HG03135 (cell line): ENCODE data around the gene AMBRA1.

Source experiments
- ATAC-seq: cut with Tn5 transposase; IDR thresholded peaks from one replicate; pipeline ENCODE4 v1.9.1; 2021; ENCODE audit warnings: mild to moderate bottlenecking, moderate library complexity; ENCODE audit not compliant: unreplicated experiment

The AMBRA1 gene

DNA sequence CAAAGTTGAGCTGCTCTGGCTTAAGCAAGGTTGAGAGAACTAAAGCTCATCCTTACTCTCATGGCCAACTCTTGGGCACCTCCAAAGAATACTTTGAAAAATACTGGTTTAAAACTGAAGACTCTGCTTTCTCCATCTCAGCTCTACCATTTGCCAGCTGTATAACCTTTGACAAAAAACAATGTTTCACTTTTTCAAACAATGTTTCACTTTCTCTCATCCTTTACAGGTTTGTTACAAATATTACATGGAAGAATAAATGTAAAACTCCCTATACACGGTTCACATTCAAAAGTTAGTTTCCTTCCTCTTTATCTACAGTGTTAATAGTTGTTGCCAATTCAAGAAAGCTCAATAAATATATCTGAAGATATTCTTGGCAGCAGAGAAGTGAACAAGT lies 19.2 kb downstream of the AMBRA1 start:
- ATAC-seq: no peak

DNA sequence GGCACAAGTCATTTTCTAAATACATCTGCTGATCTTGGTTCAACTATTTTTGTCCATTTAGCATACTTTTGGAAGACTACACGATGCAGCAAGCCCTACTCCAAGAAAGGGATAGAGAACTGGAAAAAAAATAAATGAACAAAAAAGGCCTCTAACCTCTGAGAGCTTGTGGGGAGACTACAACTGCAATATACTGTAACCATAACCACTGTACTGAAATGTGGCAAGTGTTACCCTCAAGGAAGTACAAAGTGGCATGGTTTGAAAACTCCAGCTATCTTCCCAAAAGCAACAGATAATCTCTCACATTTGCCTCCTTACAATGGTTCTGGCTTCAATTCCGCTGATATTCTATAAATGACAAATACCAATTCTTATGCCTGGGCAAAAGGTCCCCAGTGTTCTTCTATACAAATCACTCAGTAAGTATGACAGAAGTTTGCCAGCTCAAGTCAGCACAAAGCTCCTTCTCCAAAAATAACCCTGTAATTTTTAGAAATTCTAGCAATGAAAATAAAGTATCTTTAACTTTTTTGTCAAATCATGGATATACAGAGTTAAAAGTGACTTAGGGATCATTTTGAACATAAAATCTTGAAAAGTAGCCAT lies 22.9 kb downstream of the AMBRA1 start:
- ATAC-seq: no peak

DNA sequence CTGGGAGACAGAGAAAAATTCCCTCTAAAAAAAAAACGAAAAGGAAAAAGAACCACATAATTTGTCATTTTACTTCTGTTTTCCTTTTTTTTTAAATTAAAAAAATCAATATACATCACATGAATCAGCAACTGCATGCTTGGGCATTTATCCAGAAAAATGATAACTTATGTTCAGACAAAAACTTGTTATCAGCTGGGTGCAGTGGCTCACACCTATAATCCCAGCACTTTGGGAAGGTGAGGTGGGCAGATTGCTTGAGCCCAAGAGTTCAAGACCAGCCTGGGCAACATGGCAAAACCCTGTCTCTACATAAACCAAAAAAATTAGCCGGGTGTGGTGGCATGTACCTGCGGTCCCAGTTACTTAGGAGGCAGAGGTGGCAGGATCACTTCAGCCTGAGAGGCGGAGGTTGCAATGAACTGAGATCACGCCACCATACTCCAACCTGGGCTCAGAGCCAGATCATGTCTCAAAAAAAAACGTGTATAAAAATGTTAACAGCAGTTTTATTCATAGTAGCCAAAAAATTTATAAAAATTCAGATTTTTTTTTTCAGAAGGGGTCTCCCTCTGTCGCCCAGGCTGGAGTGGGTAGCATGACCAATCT lies 28.5 kb downstream of the AMBRA1 start:
- no peak for ATAC-seq

DNA sequence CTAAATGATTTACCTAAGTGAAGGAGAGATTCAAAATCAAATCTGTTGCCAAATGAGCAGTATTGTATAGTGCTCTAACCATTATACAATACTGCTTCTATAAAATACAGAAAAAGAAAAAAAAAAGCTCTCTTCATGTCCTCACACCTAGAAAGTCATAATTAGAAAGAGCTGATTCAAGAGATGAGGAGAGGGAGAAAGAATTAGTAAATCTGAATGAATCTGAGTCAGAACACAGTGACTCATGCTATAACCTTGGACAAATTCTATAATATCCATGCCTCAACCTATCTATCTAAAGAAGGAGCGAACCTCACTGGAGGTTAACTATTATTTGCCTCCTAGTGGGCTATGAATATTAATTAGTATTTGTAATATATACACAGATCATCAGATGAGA lies 29.4 kb downstream of the AMBRA1 start:
- ATAC-seq: no peak

DNA sequence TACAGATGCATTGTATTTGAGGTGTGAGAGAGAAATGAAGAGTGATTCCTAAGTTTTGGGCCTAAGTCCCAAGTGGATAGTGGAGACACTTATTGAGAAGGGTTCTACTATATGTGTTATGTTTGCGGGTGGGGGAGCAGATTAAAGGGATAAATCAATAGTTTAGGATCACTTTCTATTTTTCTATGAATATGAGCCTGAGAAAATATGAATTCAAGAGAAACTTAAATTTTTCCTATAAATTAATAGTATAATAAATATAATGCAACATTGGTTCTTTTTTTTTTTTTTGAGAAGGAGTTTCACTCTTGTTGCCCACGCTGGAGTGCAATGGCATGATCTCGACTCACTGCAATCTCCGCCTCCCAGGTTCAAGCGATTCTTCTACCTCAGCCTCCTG lies 31.3 kb downstream of the AMBRA1 start:
- ATAC-seq: no peak

DNA sequence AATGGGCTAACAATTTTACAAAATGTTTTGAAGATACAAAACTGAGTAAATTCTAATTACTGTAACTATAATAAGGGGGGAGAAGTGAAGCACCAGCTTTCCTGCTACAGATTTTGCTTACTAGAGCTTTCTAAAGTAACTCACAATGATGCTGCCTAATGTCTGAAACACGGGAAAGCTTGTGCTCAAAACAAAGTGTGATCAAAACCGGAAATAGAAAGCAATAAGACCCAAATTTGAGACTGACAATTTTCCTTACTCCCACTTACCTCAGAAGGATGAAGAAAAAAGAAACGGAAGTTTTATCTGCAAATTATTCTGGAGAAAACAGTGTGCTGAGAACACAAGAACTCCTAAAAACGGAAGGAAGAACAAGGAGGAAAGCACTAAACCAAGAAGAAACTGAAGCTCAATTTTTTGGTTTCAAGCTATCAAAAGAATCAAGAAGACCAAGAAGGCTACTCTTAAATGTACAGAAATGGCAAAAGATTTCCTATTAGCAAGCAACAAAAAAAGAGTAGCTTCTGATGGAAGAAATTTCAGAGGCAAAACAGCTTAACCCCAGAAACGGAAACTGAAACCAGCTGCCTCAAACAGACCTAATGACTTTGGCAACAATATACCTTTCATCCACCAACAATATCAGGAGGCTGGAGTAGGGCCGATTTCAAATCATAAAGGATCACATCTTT lies 33.4 kb downstream of the AMBRA1 start:
- ATAC-seq: peak; percentile 47

DNA sequence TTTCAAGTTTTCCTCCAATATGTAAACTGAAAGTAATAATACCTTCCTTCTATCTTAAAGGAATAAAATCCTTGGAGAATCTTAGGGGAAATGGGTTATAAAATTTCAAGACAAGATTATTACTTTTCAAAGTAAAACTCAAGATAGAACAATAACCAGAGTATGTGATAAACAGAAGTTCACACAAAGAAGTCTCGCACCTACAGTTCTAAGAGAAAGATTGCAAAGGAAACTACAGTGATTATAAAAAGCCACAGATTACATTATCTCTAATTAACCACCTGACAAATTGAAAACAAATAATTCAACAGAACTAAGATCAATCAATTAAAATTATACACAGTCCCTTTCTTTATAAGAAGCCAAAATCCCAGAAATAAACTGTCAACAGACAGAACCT lies 34.0 kb downstream of the AMBRA1 start:
- ATAC-seq: no peak

DNA sequence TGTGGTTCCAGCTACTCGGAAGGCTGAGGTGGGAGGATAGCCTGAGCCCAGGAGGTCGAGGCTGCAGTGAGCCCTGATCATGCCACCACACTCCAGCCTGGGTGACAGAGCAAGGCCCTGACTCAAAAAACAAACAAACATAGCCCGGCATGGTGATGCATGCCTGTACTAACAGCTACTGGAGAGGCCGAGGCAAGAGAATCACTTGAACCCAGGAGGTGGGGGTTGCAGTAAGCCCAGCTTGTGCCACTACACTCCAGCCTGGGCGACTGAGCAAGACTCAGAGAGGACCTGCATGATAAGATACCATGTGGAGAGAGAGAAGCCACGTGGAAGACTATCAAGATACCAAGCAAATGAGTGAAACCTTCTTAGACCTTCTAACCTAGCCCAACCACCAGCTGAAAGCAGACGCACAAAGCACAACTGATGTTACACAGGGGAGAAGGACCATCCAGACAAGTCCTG lies 36.1 kb downstream of the AMBRA1 start:
- ATAC-seq: no peak

DNA sequence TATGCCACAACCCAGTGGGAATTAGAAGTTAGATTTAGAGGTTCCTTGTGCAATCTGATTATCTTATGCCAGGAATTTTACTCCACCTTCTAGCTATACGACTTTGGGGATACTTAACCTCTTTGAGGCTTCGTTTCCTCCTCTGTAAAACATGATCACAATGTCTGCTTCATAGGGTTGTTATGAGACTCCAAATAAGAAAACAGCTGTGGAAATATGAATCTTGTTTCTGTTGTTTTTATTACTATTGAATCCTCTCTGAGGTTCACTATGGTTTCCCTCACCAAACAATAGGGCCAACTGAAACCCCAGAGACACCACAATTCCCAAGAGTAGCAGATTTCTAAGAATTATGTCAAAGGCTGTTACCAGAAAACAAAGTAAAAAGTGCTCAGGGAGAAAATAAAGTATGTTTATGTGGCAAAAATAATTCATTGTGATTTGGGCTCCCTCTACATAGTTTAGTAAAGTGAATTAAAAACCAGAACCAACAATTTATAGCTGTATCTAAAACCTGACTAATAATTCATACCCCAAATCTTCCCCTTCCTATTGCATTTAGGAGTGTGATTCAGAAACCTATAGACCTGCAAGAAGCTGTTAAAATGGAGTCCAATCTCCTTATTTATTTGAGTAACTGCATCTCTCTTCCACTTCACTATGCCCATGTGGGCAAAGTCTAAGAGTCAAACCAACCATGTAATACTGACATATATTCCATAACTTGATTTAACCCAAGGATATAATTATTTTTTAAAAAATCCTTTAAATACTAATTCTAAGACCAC lies 38.4 kb downstream of the AMBRA1 start:
- ATAC-seq: peak; percentile 61

DNA sequence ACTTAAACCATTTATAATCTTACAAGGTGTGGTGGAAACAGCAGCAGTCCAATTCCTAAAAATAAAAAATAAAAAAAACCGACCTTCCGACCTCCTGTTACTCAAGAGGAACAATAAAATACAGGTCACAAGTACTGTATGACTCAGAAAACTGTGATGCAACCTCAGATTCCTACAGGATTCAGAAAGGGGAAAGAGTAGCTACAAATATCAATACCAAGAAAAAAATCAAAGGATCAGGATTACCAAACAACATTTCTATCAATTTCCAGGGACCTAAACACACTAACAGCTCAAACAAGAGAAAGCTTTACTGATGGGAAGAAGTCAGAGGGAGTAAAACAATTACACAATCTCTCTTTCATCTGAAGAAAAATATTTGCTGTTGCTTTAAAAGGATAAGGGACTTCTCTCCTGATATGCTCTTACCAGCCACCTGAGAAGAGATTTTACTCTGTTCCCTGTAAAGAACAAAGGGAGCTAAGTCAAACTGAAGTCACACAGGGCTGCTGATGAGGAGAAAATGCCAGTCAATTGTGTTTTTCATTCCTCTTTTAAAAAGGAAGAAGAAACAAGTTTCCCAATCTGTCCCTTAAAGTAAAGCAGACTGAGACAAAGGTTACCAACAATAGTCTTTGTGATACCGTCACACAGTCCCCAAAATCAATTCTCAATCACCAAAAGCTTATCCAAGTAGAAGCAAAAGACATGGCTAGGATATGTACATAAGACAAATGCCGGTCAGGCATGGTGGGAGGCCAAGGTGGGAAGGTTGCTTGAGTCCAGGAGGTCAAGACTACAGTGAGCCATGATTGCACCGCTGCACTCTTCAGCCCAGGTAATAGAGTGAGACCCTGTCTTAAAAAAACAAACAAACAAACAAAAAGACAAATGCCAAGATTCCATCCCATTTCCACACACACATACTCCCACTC lies 39.3 kb downstream of the AMBRA1 start:
- ATAC-seq: no peak

DNA sequence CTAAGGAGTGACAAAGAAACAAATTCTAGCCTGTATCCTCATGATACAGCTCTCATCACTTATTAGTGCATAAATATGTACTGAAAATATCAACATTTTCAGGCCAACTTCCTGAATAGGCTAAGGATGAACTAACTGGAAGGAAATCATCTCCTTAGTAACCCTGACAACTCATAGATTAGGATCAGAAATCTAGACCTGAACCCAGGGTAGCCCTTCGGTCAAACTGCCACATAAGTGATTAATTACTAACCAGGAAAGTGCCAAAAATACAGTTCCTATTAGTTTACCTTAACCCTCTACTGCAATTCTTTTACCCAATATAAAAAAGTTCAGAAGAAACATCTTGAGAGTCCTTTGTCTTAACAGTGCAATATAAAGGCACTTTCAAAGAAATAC lies 40.0 kb downstream of the AMBRA1 start:
- ATAC-seq: no peak

DNA sequence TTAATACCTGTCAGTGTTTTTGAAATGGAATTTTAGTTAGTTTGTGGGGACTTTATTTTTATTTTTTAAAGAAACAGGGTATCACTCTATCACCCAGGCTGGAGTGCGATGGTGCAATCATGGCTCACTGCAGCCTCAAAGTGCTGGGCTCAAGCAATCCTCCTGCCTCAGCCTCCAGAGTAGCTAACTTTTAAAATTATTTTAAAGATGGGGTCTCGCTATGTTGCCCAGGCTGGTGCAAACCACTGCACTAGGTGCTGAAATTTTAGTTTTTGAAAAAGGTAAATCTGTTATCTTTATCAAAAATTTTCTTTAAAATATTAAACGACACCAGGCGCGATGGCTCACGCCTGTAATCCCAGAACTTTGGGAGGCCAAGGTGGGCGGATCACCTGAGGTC lies 42.6 kb downstream of the AMBRA1 start:
- ATAC-seq: no peak

DNA sequence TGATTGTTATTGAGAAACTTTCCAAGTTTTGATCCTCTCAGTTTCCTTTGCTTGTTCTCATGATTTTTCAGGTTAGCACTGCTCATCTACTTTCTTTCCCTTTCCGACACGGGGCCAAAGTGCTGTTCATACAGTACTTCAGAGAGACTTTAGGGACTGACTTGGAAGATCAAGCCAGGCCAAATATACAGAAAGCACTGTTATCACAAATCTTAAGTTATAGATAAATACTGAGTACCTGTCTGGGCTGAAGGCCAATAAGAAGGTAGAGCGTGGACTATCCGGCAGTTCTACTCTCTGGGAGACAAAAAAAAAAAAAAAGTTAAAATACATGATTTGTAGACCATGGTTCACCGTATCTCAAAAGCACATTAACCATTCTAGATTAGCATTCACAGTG lies 46.2 kb downstream of the AMBRA1 start:
- no peak for ATAC-seq

DNA sequence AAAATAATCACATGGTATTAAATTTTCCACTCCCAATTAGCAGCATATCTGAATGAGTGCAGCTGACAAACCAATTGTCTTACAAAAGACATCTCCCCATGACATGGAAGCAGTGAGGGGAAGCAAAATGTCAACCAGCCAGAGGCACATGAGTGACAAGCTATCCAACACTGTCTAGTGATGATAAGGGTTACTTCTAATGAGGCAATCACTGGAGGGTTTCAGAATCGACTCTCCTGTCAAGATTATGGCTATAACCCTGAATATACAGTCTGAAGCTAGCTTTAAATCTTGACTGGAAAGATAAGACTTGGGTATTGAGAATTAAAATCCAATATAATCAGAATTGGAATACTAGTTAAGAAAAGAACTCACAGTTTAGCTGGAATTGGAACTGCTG lies 50.3 kb downstream of the AMBRA1 start:
- no peak for ATAC-seq

DNA sequence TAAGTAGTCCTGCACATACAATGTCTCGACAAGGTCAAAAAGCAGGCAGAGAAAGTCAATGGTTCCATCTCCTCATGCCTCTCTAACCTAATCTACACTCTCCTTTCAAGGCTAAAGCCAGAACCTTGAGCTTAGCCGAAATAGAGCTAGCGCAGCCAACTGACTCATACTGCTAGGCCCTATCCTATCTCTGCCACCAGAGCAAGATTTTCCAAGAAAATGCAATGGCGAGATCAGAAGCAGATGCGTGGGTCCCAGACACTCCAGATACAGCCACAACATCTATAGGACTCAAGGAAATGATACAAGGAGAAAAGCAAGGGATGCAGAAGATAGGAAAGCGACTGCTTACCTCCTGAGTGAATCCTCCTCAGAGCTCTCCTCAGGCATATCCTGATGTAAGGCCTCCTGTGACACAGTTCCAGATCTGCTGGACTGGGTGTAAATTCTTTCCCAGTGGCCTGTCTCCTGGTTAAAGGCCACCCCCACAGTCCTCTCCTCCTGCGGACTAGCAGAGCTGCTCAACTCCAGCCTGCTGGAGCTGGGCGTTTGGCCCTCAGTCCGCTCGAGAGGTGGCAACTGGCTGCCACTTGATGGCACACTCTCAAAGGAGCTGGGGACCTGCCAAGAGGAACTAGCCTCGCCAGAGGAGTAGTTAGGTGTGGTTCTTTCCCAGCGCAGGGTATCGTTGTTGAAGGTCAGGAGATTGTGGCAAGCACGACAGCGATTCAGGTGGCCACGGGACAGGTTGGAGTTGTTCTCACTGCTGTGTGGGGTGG lies 52.0 kb downstream of the AMBRA1 start:
- ATAC-seq: no peak

DNA sequence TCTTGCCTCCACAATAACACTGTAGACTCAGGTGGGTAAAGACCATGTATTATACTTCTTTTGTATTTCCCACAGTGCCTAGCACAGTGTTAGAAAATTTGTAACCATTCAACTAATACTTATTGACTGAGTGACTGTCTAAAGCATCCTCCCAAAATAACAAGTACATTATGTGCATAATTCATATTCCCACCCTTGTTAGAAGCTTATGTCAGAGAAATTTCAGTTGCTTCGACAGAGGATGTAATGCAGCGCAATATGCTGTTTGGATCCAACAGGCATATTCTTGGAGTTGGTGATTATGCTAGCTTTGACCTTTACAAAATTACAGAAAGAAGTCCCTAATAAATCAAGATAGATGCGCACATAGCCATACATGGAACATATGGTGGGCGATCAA lies 53.0 kb downstream of the AMBRA1 start:
- ATAC-seq: no peak

DNA sequence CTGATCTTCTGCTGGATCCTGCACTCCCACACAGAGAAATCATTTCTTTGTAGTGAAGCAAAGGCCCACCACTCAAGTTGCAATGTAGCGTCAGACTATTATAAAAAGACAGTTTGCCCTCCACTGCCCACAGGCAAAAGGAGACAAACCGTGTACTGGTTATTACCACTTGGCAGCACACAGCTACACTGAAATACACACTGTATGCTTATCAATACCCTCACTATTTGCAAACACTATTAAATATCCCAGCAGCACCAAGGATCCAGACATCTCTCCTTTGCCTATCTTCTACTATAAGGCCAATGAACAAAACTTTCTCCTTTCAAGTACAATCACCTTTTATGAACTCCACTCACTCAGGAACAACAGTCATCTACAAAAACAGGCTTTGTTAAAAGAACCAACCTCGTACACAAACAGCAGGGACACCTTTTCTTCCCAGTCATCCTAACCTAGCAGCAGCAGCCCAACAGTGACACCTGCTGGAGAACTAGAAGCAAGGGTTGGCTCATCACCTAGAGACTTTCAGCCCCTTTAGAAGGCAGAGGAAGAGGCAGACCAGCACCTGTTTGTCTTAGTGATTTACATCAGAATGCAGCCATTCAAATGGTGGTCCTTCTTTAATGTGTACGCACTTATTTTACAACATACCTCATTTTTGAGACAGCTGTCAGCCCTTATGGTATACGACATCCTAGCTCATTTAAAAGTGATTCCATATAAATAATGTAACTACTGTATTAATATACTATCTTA lies 56.1 kb downstream of the AMBRA1 start:
- ATAC-seq: peak; percentile 69

DNA sequence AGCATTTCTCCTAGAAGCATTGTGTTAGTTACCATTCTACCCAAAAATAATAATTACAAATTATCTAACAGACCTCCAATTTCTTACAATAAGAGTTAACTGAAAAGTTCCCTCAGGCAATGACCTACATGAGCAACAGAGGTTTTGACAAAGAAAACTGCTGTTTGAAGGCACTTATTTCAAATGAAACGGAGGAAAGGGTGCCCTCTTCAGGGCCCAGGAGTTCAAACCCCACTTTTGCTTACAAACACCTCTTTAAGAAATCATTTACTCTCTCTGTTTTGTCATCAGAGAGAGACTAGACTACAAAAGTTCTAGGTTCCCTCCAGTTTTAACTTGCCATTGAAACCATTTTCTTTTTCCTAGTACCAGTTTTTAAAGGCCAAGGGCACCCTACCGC lies 56.7 kb downstream of the AMBRA1 start:
- no peak for ATAC-seq

DNA sequence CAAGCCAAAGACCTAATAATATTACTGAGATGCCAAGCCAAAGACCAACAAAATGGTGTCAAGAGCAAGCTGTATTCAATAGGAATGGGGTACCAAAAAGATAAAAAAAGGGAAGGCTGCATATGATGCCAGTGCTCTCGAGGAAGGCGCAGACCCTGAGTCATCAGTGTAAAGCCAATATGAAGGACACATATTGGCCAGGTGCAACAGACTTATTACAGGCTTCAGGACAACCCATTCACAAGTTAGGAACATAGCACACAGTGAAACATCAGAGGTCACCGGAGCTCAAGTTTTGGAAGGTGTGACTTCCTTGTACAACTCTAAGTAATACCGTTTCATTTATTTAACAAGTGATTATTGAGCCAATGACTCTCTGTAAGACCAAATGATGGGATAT lies 58.1 kb downstream of the AMBRA1 start:
- no peak for ATAC-seq
